ENCODE results near the gene TAOK3. TPM values are rescaled to one million over a fixed set of nuclear protein-coding genes. Genes with fewer than 3 reads are reported as not detected.

Gene TAOK3
- total and polyA plus RNA-seq, 2 of the 8 experiments (the other 6 are each of a cell fraction or from before 2014, with no cell fraction given): 5.2 to 9.3 TPM

GRCh38 chr12:118144499-118144898 lies 228.2 kb downstream of the TAOK3 start:
- no peak overlapping the region for H2AFZ ChIP-seq (ENCODE audit: low read length)
- no peak overlapping the region for H3K4ac ChIP-seq (replicated peaks; ENCODE audit: insufficient read length, low read depth, low read length)
- H4K8ac ChIP-seq (ENCODE audit: extremely low read depth, insufficient read depth, low read length): no peak overlapping the region
- 97% methylated on average over 13 of the region's 13 CpGs; no CpG with 5 or more reads in 1 of the 2 experiments for WGBS, 2 experiments (ENCODE audit: extremely low coverage in 1 of 2, insufficient coverage in 1 of 2, insufficient read length in 1 of 2, insufficient replicate concordance in 2 of 2, low coverage in 1 of 2, low lambda C conversion rate in 2 of 2, missing lambda C conversion rate in 1 of 2)
- no peaks in the 10 kb centered on the region for H3K23me2 ChIP-seq (ENCODE audit: low read depth, low read length)
- H3K4me2 ChIP-seq (ENCODE audit: insufficient read depth in 1 of 2, low read depth in 2 of 2, low read length in 2 of 2): no peak overlapping the region
- H2BK5ac ChIP-seq (ENCODE audit: low read depth, low read length): no peak overlapping the region
- H3K36me3 ChIP-seq (ENCODE audit: control insufficient read depth in 2 of 4, insufficient read depth in 4 of 4, low read length in 3 of 4): peaks cover 21 to 83% (median 55%) of the 10 kb centered on the region in 4 experiments
- H3K27ac ChIP-seq (ENCODE audit: low read depth, low read length): no peak overlapping the region
- H3K9me3 ChIP-seq (ENCODE audit: insufficient read depth in 2 of 2, low read depth in 1 of 2, low read length in 1 of 2): no peaks in the 10 kb centered on the region
- no peak overlapping the region for H2BK20ac ChIP-seq (ENCODE audit: low read length)
- H2BK120ac ChIP-seq (replicated peaks; ENCODE audit: low read depth, low read length): no peak overlapping the region
- H3K4me1 ChIP-seq (replicated peaks in 1 of 4; ENCODE audit: control insufficient read depth in 3 of 4, insufficient read depth in 4 of 4, low read length in 3 of 4): no peaks in the 10 kb centered on the region
- H3K18ac ChIP-seq (ENCODE audit: extremely low read depth, low read length): no peak overlapping the region
- H3K27me3 ChIP-seq (replicated peaks in 1 of 4; ENCODE audit: control insufficient read depth in 3 of 4, extremely low read depth in 1 of 4, insufficient read depth in 3 of 4, low read length in 3 of 4): no peaks in the 10 kb centered on the region
- POLR2A ChIA-PET (ENCODE audit: partially characterized antibody): interaction anchor here (0.8 to 8.0 kb wide), 4 partner anchors 7 to 40 kb away, joined by 3 to 83 read pairs (median 4); no protein-coding TSS in a partner anchor
- no peak overlapping the region for H3K23ac ChIP-seq (ENCODE audit: insufficient read length)
- H2BK15ac ChIP-seq (ENCODE audit: low read length): no peak overlapping the region
- H3K4me3 ChIP-seq (ENCODE audit: extremely low read depth in 1 of 4, insufficient read depth in 2 of 4, low read depth in 3 of 4, low read length in 4 of 4): no peak overlapping the region
- peaks cover 3 to 11% of the 10 kb centered on the region in 2 experiments for H4K20me1 ChIP-seq (replicated peaks in 1 of 2; ENCODE audit: control insufficient read depth in 1 of 2, insufficient read depth in 2 of 2, low read length in 2 of 2)
- FAIRE-seq: no peak
- no peak overlapping the region for H3K9ac ChIP-seq (replicated peaks in 1 of 4; ENCODE audit: extremely low read depth in 1 of 4, low read depth in 3 of 4, low read length in 3 of 4)
- DNase-seq (ENCODE audit: low read depth in 1 of 2, low spot score in 2 of 2): no peak
- H3K14ac ChIP-seq (ENCODE audit: insufficient read length): no peak overlapping the region
- no peak overlapping the region for H4K91ac ChIP-seq (replicated peaks; ENCODE audit: insufficient read length, low read length)
- H2AK5ac ChIP-seq (ENCODE audit: low read depth, low read length): no peak overlapping the region
- CTCF ChIA-PET (ENCODE audit: partially characterized antibody): interaction anchor here (0.5 kb wide), 1 partner anchor 715 kb away, joined by 3 read pairs; no protein-coding TSS in a partner anchor
- no peak overlapping the region for H2BK12ac ChIP-seq (ENCODE audit: low read depth, low read length)
- TF ChIP-seq SRF (IDR thresholded peaks at IDR 0.05; ENCODE audit: low read depth, low read length): no peak
- TF ChIP-seq NRF1 (IDR thresholded peaks at IDR 0.05; ENCODE audit: low read depth, low read length): no peak
- H4K5ac ChIP-seq (ENCODE audit: insufficient read length, low read depth, low read length): no peak overlapping the region
- no peaks in the 10 kb centered on the region; the same call in none of the 2 replicates for H3K79me1 ChIP-seq (ENCODE audit: low read depth, low read length)
- H3K79me2 ChIP-seq (ENCODE audit: control insufficient read depth in 1 of 2, insufficient read depth in 2 of 2, low read length in 2 of 2): peaks cover 0 to 15% of the 10 kb centered on the region in 2 experiments; a peak in 1 of 4 replicates
- no peak overlapping the region for H3K56ac ChIP-seq (replicated peaks; ENCODE audit: insufficient read length, low read depth, low read length)
